WI38 (cell line): ENCODE data around the gene IL19.

Source experiments
- H3K4me3 ChIP-seq: 2 replicates; pipeline ENCODE4 v1.5.1; 2011; ENCODE audit warnings: low read depth, mild to moderate bottlenecking, control low read depth, low read length
- CTCF ChIP-seq: IDR thresholded peaks from 2 replicates; pipeline ENCODE4 v1.5.1; 2012; ENCODE audit warnings: low read depth, mild to moderate bottlenecking, control low read depth, low read length

The IL19 gene

GRCh38 chr1:206866062-206866461 is 95.5 kb downstream of the IL19 start:
- no peak overlapping the region for H3K4me3 ChIP-seq
- TF ChIP-seq CTCF: no peak

GRCh38 chr1:206867239-206867638 is 96.7 kb downstream of the IL19 start:
- no peak overlapping the region for H3K4me3 ChIP-seq
- TF ChIP-seq CTCF: no peak

- TF ChIP-seq CTCF: no peak
- no peak overlapping the region for H3K4me3 ChIP-seq
Measured at GRCh38 chr1:206867716-206868115, 97.1 kb downstream of the IL19 start.

- no peak overlapping the region for H3K4me3 ChIP-seq
- no peak for TF ChIP-seq CTCF
Measured at GRCh38 chr1:206868264-206868663, 97.7 kb downstream of the IL19 start.

- no peak overlapping the region for H3K4me3 ChIP-seq
- no peak for TF ChIP-seq CTCF
Measured at GRCh38 chr1:206872139-206872538, 101.6 kb downstream of the IL19 start.

GRCh38 chr1:206873603-206874188 is 103.1 kb downstream of the IL19 start:
- no peak overlapping the region for H3K4me3 ChIP-seq
- TF ChIP-seq CTCF: no peak

GRCh38 chr1:206875752-206876377 is 105.3 kb downstream of the IL19 start:
- no peak overlapping the region for H3K4me3 ChIP-seq
- no peak for TF ChIP-seq CTCF
